B cell (primary cell): ENCODE measurements around the gene PARD3. TPM values are rescaled to one million over a fixed set of nuclear protein-coding genes. Genes with fewer than 3 reads are reported as not detected.

Source experiments
- ATAC-seq: fragments of 200-7000 bp; cut with Tn5 transposase; one replicate; pipeline ENCODE4 v1.10.0; 2021; ENCODE audit warnings: low read depth, mild to moderate bottlenecking, moderate number of reproducible peaks, moderate library complexity
- CTCF ChIA-PET: fragments of 350-600 bp; sonication (Branson Sonifier 250); formaldehyde crosslinking; loops from one replicate; lab custom pipeline; 2021; ENCODE audit warnings: antibody characterized with exemption, inconsistent platforms; lab: Charles Lee
- POLR2A ChIA-PET: fragments of 350-600 bp; sonication (Branson Sonifier 250); formaldehyde crosslinking; loops from one replicate; lab custom pipeline; 2021; ENCODE audit warnings: antibody characterized with exemption; lab: Charles Lee
- DNase-seq: peaks from one replicate; pipeline ENCODE4 v3.0.0; 2013
- H2AFZ ChIP-seq: 2 replicates; pipeline ENCODE4 v1.6.1; 2012; ENCODE audit warnings: mild to moderate bottlenecking, low read depth, low read length; ENCODE audit not compliant: insufficient read depth, poor library complexity, severe bottlenecking
- H3K27ac ChIP-seq, 2 donors: 1 replicate in 1 of 2; 2 replicates in 1 of 2; pipeline ENCODE4 v1.5.1; 2012 to 2013; ENCODE audit warnings: low read length in 2 of 2, mild to moderate bottlenecking in 2 of 2, moderate library complexity in 1 of 2
- H3K27me3 ChIP-seq, 4 experiments: fragments of 200-600 bp in 1 of 4; sonication (generic) in 1 of 4; replicated peaks in 1 of 4; 1 replicate in 2 of 4; 2 replicates in 2 of 4; pipeline versions ENCODE4 v1.6.1 to v1.7.0; 2013 to 2016; ENCODE audit warnings: low read length in 3 of 4, mild to moderate bottlenecking in 2 of 4, mixed read lengths in 1 of 4, moderate library complexity in 1 of 4; ENCODE audit not compliant: insufficient read depth in 4 of 4, control insufficient read depth in 3 of 4; ENCODE audit errors: control extremely low read depth in 1 of 4
- H3K36me3 ChIP-seq, 2 experiments: replicated peaks in 1 of 2; 1 replicate in 1 of 2; 2 replicates in 1 of 2; pipeline versions ENCODE4 v1.6.1 to v1.7.1; 2013; ENCODE audit warnings: low read length in 1 of 2; ENCODE audit not compliant: insufficient read depth in 2 of 2, control insufficient read depth in 1 of 2; ENCODE audit errors: control extremely low read depth in 1 of 2, extremely low read depth in 1 of 2
- H3K4me1 ChIP-seq, 2 donors: fragments of 200-600 bp in 1 of 2; sonication (generic) in 1 of 2; 1 replicate in 1 of 2; 2 replicates in 1 of 2; pipeline versions ENCODE4 v1.5.1 to v1.6.1; 2013 to 2017; ENCODE audit warnings: low read length in 2 of 2; ENCODE audit not compliant: control insufficient read depth in 2 of 2, insufficient read depth in 2 of 2
- H3K4me2 ChIP-seq: replicated peaks from 2 replicates; pipeline ENCODE3; 2012; ENCODE audit warnings: mild to moderate bottlenecking, low read depth, low read length; ENCODE audit not compliant: poor library complexity, severe bottlenecking
- H3K4me3 ChIP-seq, 5 experiments: fragments of 200-600 bp in 1 of 5; sonication (generic) in 1 of 5; 1 replicate in 3 of 5; 2 replicates in 2 of 5; pipeline versions ENCODE4 v1.5.1 to v1.7.0; 2011 to 2016; ENCODE audit warnings: low read length in 4 of 5, mild to moderate bottlenecking in 4 of 5, low read depth in 2 of 5, control low read depth in 1 of 5, moderate library complexity in 1 of 5; ENCODE audit not compliant: insufficient read depth in 1 of 5; ENCODE audit errors: control extremely low read depth in 1 of 5, extremely low read depth in 1 of 5
- H3K79me2 ChIP-seq: fragments of 200-600 bp; sonication (generic); one replicate; pipeline ENCODE4 v1.6.0; 2016; ENCODE audit warnings: low read length; ENCODE audit not compliant: control insufficient read depth, insufficient read depth
- H3K9ac ChIP-seq: fragments of 200-600 bp; sonication (generic); 2 replicates; pipeline ENCODE4 v1.6.1; 2017; ENCODE audit warnings: mild to moderate bottlenecking, low read length, moderate library complexity
- H3K9me3 ChIP-seq, 3 donors: one replicate each; pipeline versions ENCODE4 v1.6.1 to v1.7.1; 2013; ENCODE audit warnings: low read length in 2 of 3; ENCODE audit not compliant: control insufficient read depth in 2 of 3, insufficient read depth in 1 of 3; ENCODE audit errors: control extremely low read depth in 1 of 3
- H4K20me1 ChIP-seq: 2 replicates; pipeline ENCODE4 v1.6.0; 2012; ENCODE audit warnings: mild to moderate bottlenecking, low read length; ENCODE audit not compliant: insufficient read depth, control insufficient read depth, poor library complexity, severe bottlenecking
- H3K27ac Mint-ChIP-seq: one replicate; pipeline ENCODE4 v1.8.0; 2021; ENCODE audit warnings: mixed read lengths
- H3K27me3 Mint-ChIP-seq: one replicate; pipeline ENCODE4 v1.8.0; 2021; ENCODE audit warnings: mixed read lengths
- H3K4me1 Mint-ChIP-seq: one replicate; pipeline ENCODE4 v1.8.0; 2021; ENCODE audit warnings: mixed read lengths
- H3K4me3 Mint-ChIP-seq: one replicate; pipeline ENCODE4 v1.8.0; 2021; ENCODE audit warnings: mixed read lengths
- H3K9me3 Mint-ChIP-seq: one replicate; pipeline ENCODE4 v1.8.0; 2022; ENCODE audit warnings: mixed read lengths; ENCODE audit not compliant: insufficient read depth
- CTCF ChIP-seq: fragments of 200-600 bp; IDR thresholded peaks from one replicate; pipeline ENCODE4 v1.8.0; 2022; ENCODE audit warnings: antibody characterized with exemption, mild to moderate bottlenecking
- EZH2 ChIP-seq: IDR thresholded peaks from 2 replicates; pipeline ENCODE4 v1.6.1; 2012; ENCODE audit warnings: borderline replicate concordance, low read depth, mild to moderate bottlenecking, moderate library complexity, low read length; ENCODE audit not compliant: insufficient read depth, poor library complexity, severe bottlenecking
- WGBS: methylation state at CpG from one replicate; pipeline ENCODE4 v1.1.5; 2013; ENCODE audit warnings: missing lambda C conversion rate; ENCODE audit not compliant: insufficient coverage; 5-methylcytosine and 5-hydroxymethylcytosine counted together
- intact Hi-C: fragments of 100-400 bp; cut with micrococcal nuclease; formaldehyde crosslinking; loops from one replicate; pipeline ENCODE4 v1.10.0; 2022
- polyA plus RNA-seq: library from polyadenylated mRNA; depleted of rRNA; stranded (reverse); fragments of >200 nt; gene quantifications from 2 replicates; pipeline ENCODE4 v1.2.3, GENCODE V29; 2012
- total RNA-seq, 2 donors: library from RNA; stranded (reverse); fragments of 120-200 nt in 1 of 2; gene quantifications; 1 replicate in 1 of 2; 2 replicates in 1 of 2; pipeline versions ENCODE4 v1.2.3 to v1.2.4, GENCODE V29; 2013 to 2022

Gene PARD3
- total and polyA plus RNA-seq, 2 donors (not counting 1 experiment from before 2014, with no cell fraction given): not detected

DNA sequence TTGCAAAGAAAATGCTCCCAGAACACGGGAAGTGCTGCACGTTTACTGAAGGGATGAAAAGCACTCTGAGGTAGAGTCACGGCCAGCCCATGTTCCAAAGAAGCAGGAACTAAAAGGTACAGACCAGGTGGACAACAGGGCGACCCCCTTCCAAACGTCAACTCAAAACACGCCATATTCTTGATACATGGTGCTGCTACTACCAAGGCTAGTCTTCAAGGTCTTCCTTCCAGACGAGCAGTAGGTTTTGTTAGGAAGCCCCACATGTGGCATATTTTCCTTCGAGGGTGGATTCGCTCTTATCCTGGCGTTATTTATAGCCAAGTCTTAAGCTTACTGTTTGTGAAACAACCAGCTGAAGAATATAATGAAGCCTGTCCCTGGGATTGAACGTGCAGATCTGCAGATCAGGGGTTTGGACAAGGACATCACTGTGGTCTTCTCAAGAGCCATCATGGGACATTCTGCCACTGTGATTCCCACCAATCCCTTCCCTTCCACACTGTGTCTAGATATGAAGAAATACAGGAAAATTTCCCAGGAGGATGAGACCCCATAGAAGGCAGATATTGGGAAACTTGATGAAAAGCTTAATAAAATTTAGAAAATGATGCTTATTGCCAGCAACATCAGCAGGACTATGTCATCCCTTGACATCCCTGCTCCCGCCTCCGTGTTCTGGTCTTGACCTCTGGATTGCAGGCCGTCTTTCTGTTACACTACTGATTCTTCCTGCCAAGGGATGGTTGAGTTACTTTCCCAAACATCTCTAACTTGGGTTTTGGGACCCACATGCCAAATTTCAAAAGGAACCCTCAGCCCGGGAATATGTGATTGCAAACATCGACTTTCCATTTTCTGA, 734.4 kb downstream of the PARD3 start:
- POLR2A ChIA-PET: no interaction called here
- Mint-ChIP-seq H3K27me3 (no peaks in the 10 kb centered on the region), H3K27ac (no peak overlapping the region), H3K9me3 (peaks cover 3% of the 10 kb centered on the region), H3K4me3 (no peak overlapping the region), H3K4me1 (no peaks in the 10 kb centered on the region)
- Histone ChIP-seq H3K4me3 (no peak overlapping the region), H3K9ac (no peak overlapping the region), H3K9me3 (peaks cover 0 to 32% (median 0%) of the 10 kb centered on the region in 3 donors), H2AFZ (no peak overlapping the region), H3K79me2 (no peaks in the 10 kb centered on the region), H3K27me3 (no peaks in the 10 kb centered on the region), H3K27ac (no peak overlapping the region), H3K4me1 (no peaks in the 10 kb centered on the region), H3K4me2 (no peak overlapping the region), H4K20me1 (no peaks in the 10 kb centered on the region), H3K36me3 (no peaks in the 10 kb centered on the region)
- 89% methylated on average over 15 of the region's 16 CpGs for WGBS
- TF ChIP-seq EZH2 (no peak), CTCF (no peak)
- intact Hi-C loops: no loop called here
- CTCF ChIA-PET: no interaction called here
- ATAC-seq: no peak
- no peak for DNase-seq
